Stimulated activated CD8-positive, alpha-beta memory T cell treated with anti-CD3 and anti-CD28 coated beads, Interleukin-12 subunit alpha, Interleukin-12 subunit beta, amount 100 ng/mL, for 24 hours (primary cell): ENCODE measurements around the gene ALS2CL.

ENCODE experiments used
- DNase-seq: peaks from one replicate; pipeline ENCODE4 v3.0.0-alpha.2; 2020; ENCODE audit errors: extremely low read depth

ALS2CL gene

GRCh38 chr3:46632792-46633191, 60.7 kb downstream of the ALS2CL start:
- DNase-seq = no peak

DNA sequence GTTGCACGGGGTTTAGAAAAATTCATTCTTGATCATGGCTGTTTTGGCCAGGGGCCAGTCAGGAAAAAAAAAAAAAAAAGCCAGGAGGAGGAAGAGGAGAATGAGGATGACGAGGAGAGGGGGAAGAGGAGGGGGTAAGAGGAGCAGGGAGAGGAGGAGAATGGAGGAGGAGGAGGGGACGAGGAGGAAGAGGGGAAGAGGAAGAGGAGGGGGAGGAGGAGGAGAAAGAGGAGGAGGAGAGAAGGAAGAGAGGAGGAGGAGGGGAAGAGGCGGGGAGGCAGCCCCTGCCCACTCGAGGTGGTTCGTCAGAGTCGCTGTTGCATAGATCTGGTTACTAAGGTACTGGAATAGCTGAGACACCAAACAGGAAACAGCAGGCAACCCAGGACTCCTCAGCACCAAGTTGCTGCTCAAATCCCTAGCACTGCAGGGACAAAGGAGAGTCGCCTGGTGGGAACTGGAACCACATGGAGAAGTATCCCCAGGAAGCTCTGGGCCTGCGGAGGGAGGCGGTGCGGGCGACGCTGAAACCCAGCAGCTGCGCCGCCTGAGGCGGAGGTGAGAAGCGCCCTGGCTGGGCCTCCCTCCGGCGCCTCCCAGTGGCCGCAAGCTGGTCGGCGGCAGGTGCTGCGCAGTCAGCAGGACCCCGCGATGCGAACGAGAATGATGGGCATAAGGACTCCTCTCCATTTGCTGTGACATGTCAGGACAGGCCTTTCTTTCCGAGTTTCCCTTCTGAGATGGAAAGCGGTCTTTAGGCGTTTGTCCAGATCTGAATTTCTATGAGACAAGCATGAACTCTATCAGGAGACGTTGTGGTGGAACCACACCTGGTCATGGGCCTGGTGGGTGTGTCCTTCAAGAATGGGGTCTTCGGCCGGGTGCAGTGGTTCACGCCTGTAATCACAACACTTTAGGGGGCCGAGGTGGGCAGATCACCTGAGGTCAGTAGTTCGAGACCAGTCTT, 63.6 kb downstream of the ALS2CL start:
- DNase-seq = peak; percentile 58

GRCh38 chr3:46628901-46629369, 64.5 kb downstream of the ALS2CL start:
- DNase-seq = no peak

GRCh38 chr3:46627078-46627477, 66.4 kb downstream of the ALS2CL start:
- DNase-seq = no peak

GRCh38 chr3:46626039-46626438, 67.4 kb downstream of the ALS2CL start:
- DNase-seq = no peak

- no peak for DNase-seq
Measured at GRCh38 chr3:46624975-46625490, 68.4 kb downstream of the ALS2CL start.

DNA sequence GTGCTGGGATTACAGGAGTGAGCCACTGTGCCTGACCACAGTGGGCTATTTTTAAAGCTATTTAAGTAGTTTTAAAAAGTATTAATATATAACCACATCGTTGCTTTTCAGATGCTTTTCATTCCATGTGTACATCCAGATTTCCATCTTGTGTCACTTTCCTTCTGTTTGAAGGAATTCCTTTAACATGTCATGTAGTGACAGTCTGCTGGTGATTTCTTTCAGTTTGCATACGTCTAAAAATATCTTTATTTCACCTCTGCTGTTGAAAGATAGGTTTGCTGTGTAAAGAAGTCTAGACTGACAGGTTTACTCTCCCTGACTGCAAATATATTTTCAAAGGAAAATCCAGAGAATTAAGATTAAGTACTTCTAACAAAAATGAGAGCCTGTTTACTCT, 68.9 kb downstream of the ALS2CL start:
- no peak for DNase-seq

- DNase-seq = no peak
Measured at GRCh38 chr3:46619845-46620778, 73.4 kb downstream of the ALS2CL start.
